GM12878 (cell line): ENCODE measurements around the gene AHCY. TPM values are rescaled to one million over a fixed set of nuclear protein-coding genes. Genes with fewer than 3 reads are reported as not detected.
A peak's percentile ranks its signal among the peaks of the same experiment; 100 is the strongest.

Experiments
- BMI1 ChIP-seq: fragments of 450-650 bp; IDR thresholded peaks from 2 replicates; pipeline ENCODE4 v1.6.1; 2016; ENCODE audit warnings: mild to moderate bottlenecking, moderate library complexity, borderline replicate concordance
- CBX3 ChIP-seq: fragments of 200-600 bp; sonication (generic); IDR thresholded peaks from 2 replicates; pipeline ENCODE4 v1.6.1; 2016; ENCODE audit warnings: low read depth, borderline replicate concordance
- CREM ChIP-seq: IDR thresholded peaks from 2 replicates; pipeline ENCODE4 v1.6.1; 2014; ENCODE audit warnings: antibody characterized with exemption, low read depth
- EGR1 ChIP-seq, 2 experiments: IDR thresholded peaks; 1 replicate in 1 of 2; 2 replicates in 1 of 2; pipeline ENCODE4 v1.6.1; 2011 to 2012; ENCODE audit warnings: low read depth in 2 of 2, low read length in 2 of 2, borderline replicate concordance in 1 of 2, mild to moderate bottlenecking in 1 of 2, moderate library complexity in 1 of 2
- GATAD2B ChIP-seq: fragments of 450-650 bp; conservative IDR thresholded peaks from 2 replicates; pipeline ENCODE4 v1.6.1; 2017; ENCODE audit warnings: low read depth, mild to moderate bottlenecking, moderate library complexity
- KAT2A ChIP-seq: conservative IDR thresholded peaks from 2 replicates; pipeline ENCODE4 v1.6.1; 2011; ENCODE audit warnings: low read depth, low read length; ENCODE audit not compliant: control insufficient read depth
- MYB ChIP-seq: fragments of 150-350 bp; IDR thresholded peaks from 2 replicates; pipeline ENCODE4 v1.6.1; 2014; ENCODE audit warnings: mild to moderate bottlenecking, low read depth, low read length, borderline replicate concordance
- NFYB ChIP-seq: IDR thresholded peaks from 2 replicates; pipeline ENCODE4 v1.6.1; 2011; ENCODE audit warnings: low read depth, mild to moderate bottlenecking, low read length, improper control_type of control experiment, moderate library complexity; ENCODE audit not compliant: insufficient read depth
- NR2F1 ChIP-seq: fragments of 450-650 bp; conservative IDR thresholded peaks from 2 replicates; pipeline ENCODE4 v1.6.1; 2017; ENCODE audit warnings: mild to moderate bottlenecking
- PAX5 ChIP-seq: IDR thresholded peaks from 2 replicates; pipeline ENCODE4 v1.6.1; 2011; ENCODE audit warnings: low read depth, low read length, borderline replicate concordance
- RB1 ChIP-seq: fragments of 450-650 bp; formaldehyde crosslinking; IDR thresholded peaks from 2 replicates; pipeline ENCODE4 v1.6.1; 2017; ENCODE audit warnings: mild to moderate bottlenecking, borderline replicate concordance
- RCOR1 ChIP-seq: conservative IDR thresholded peaks from 2 replicates; pipeline ENCODE4 v1.6.1; 2012; ENCODE audit warnings: low read depth, low read length, improper control_type of control experiment
- SIN3A ChIP-seq: IDR thresholded peaks from 2 replicates; pipeline ENCODE4 v1.6.1; 2012; ENCODE audit warnings: low read depth, low read length, improper control_type of control experiment
- polyA plus RNA-seq, 11 experiments: library from polyadenylated mRNA; depleted of rRNA in 4 of 11; unstranded in 6 of 11; stranded (reverse) in 5 of 11; fragments of >200 nt; fragmentation: Nextera tagmentation in 4 of 11; fragmentation: Illumina TruSeq in 1 of 11; extraction: Ambion mirVana in 4 of 11; extraction: Trizol in 1 of 11; gene quantifications; 1 replicate in 1 of 11; 2 replicates in 10 of 11; pipeline versions ENCODE4 v1.2.1 to v1.2.3, GENCODE V29; 2011 to 2016; ENCODE audit warnings: inconsistent platforms in 2 of 11, missing spikeins in 2 of 11, low read depth in 1 of 11
- total RNA-seq, 4 experiments: library from RNA; depleted of rRNA in 3 of 4; stranded (reverse); fragments of >200 nt in 3 of 4; fragmentation: Illumina TruSeq in 1 of 4; extraction: Trizol in 1 of 4; gene quantifications; 2 replicates each; pipeline versions ENCODE4 v1.2.1 to v1.2.3, GENCODE V29; 2013 to 2021
- TF ChIP-seq, protein P1 (sequence below): IDR thresholded peaks from 2 replicates; pipeline ENCODE4 v1.6.1; 2011; ENCODE audit warnings: low read depth, low read length, improper control_type of control experiment, borderline replicate concordance
- TF ChIP-seq, protein P2 (sequence below): fragments of 450-650 bp; IDR thresholded peaks from 2 replicates; pipeline ENCODE4 v1.6.1; 2018; ENCODE audit warnings: mild to moderate bottlenecking, low read depth, moderate library complexity; ENCODE audit not compliant: partially characterized antibody
- TF ChIP-seq, protein P3 (sequence below): fragments of 150-350 bp; IDR thresholded peaks from 2 replicates; pipeline ENCODE4 v1.6.1; 2016; ENCODE audit warnings: low read depth, low read length
- TF ChIP-seq, protein P4 (sequence below), 3 experiments: IDR thresholded peaks in 2 of 3; conservative IDR thresholded peaks in 1 of 3; 2 replicates each; pipeline ENCODE4 v1.5.1; 2011; ENCODE audit warnings: low read depth in 3 of 3, low read length in 3 of 3, mild to moderate bottlenecking in 3 of 3, control low read depth in 2 of 3, moderate library complexity in 2 of 3, inconsistent platforms in 1 of 3, mixed read lengths in 1 of 3; ENCODE audit not compliant: control insufficient read depth in 2 of 3, insufficient read depth in 1 of 3; ENCODE audit errors: extremely low read depth in 1 of 3
- TF ChIP-seq, protein P5 (sequence below): fragments of 450-650 bp; IDR thresholded peaks from 2 replicates; pipeline ENCODE4 v1.6.1; 2017; ENCODE audit warnings: mild to moderate bottlenecking, low read depth, inconsistent platforms; ENCODE audit not compliant: poor library complexity, severe bottlenecking

AHCY gene
- total and polyA plus RNA-seq, 10 of the 15 experiments (the other 5 are each of a cell fraction or from before 2014, with no cell fraction given): 84.9 to 223 (median 181) TPM

DNA sequence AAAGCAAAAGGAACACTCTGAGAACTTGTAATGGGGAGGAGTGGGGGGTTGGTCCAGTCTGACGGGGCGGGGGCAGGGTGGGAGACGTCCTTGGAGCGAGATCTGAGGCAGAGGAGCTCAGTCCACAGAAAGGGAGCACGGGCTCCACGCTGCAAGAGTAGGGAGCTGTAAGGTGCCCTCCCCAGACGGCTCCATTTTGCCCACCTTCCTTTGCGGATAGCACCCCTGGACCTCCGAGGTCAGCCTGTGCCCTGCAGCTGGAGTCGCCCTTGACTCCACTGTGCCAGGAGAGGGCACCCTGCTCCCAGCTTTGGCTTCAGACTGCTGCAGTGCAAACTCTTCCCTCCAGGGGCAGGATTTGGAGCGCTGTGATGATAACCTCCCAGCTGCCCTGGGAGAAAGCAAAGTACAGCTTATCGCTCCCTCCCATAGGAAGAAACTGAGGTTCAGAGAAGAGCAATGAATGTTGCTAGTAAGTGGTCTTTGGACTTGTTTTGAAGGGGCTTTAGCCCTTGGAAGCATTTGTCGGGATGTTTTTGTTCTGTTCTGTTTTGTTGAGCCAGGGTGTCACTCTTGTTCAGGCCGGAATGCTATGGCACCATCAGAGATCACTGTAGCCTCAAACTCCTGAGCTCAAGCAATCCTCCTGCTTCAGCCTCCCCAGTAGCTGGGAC is 9.5 kb upstream of the AHCY start (continued):
- TF ChIP-seq, protein P1, sequence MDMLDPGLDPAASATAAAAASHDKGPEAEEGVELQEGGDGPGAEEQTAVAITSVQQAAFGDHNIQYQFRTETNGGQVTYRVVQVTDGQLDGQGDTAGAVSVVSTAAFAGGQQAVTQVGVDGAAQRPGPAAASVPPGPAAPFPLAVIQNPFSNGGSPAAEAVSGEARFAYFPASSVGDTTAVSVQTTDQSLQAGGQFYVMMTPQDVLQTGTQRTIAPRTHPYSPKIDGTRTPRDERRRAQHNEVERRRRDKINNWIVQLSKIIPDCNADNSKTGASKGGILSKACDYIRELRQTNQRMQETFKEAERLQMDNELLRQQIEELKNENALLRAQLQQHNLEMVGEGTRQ: no peak
- TF ChIP-seq CBX3 (no peak), PAX5 (no peak; the same call in 1 of the 2 replicates), BMI1 (no peak), RB1 (peak; percentile 74; the same call in 1 of the 2 replicates), EGR1 (IDR thresholded peaks at IDR 0.05; ENCODE audit: borderline replicate concordance in 1 of 2, low read depth in 2 of 2, low read length in 2 of 2) (no peak), NR2F1 (peak; percentile 91), GATAD2B (no peak), KAT2A (no peak), MYB (no peak), NFYB (no peak), RCOR1 (no peak), CREM (no peak; the same call in 1 of the 2 replicates), SIN3A (no peak)
- TF ChIP-seq, protein P2, sequence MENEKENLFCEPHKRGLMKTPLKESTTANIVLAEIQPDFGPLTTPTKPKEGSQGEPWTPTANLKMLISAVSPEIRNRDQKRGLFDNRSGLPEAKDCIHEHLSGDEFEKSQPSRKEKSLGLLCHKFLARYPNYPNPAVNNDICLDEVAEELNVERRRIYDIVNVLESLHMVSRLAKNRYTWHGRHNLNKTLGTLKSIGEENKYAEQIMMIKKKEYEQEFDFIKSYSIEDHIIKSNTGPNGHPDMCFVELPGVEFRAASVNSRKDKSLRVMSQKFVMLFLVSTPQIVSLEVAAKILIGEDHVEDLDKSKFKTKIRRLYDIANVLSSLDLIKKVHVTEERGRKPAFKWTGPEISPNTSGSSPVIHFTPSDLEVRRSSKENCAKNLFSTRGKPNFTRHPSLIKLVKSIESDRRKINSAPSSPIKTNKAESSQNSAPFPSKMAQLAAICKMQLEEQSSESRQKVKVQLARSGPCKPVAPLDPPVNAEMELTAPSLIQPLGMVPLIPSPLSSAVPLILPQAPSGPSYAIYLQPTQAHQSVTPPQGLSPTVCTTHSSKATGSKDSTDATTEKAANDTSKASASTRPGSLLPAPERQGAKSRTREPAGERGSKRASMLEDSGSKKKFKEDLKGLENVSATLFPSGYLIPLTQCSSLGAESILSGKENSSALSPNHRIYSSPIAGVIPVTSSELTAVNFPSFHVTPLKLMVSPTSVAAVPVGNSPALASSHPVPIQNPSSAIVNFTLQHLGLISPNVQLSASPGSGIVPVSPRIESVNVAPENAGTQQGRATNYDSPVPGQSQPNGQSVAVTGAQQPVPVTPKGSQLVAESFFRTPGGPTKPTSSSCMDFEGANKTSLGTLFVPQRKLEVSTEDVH: no peak
- TF ChIP-seq, protein P3, sequence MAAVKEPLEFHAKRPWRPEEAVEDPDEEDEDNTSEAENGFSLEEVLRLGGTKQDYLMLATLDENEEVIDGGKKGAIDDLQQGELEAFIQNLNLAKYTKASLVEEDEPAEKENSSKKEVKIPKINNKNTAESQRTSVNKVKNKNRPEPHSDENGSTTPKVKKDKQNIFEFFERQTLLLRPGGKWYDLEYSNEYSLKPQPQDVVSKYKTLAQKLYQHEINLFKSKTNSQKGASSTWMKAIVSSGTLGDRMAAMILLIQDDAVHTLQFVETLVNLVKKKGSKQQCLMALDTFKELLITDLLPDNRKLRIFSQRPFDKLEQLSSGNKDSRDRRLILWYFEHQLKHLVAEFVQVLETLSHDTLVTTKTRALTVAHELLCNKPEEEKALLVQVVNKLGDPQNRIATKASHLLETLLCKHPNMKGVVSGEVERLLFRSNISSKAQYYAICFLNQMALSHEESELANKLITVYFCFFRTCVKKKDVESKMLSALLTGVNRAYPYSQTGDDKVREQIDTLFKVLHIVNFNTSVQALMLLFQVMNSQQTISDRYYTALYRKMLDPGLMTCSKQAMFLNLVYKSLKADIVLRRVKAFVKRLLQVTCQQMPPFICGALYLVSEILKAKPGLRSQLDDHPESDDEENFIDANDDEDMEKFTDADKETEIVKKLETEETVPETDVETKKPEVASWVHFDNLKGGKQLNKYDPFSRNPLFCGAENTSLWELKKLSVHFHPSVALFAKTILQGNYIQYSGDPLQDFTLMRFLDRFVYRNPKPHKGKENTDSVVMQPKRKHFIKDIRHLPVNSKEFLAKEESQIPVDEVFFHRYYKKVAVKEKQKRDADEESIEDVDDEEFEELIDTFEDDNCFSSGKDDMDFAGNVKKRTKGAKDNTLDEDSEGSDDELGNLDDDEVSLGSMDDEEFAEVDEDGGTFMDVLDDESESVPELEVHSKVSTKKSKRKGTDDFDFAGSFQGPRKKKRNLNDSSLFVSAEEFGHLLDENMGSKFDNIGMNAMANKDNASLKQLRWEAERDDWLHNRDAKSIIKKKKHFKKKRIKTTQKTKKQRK: no peak
- TF ChIP-seq, protein P4, sequence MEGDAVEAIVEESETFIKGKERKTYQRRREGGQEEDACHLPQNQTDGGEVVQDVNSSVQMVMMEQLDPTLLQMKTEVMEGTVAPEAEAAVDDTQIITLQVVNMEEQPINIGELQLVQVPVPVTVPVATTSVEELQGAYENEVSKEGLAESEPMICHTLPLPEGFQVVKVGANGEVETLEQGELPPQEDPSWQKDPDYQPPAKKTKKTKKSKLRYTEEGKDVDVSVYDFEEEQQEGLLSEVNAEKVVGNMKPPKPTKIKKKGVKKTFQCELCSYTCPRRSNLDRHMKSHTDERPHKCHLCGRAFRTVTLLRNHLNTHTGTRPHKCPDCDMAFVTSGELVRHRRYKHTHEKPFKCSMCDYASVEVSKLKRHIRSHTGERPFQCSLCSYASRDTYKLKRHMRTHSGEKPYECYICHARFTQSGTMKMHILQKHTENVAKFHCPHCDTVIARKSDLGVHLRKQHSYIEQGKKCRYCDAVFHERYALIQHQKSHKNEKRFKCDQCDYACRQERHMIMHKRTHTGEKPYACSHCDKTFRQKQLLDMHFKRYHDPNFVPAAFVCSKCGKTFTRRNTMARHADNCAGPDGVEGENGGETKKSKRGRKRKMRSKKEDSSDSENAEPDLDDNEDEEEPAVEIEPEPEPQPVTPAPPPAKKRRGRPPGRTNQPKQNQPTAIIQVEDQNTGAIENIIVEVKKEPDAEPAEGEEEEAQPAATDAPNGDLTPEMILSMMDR (IDR thresholded peaks at IDR 0.05 in 2 of 3, conservative IDR thresholded peaks at IDR 0.05 in 1 of 3; ENCODE audit: control insufficient read depth in 2 of 3, extremely low read depth in 1 of 3, insufficient read depth in 1 of 3, low read depth in 3 of 3, low read length in 3 of 3): peak; percentile 100; a peak in 5 of 6 replicates
- TF ChIP-seq, protein P5, sequence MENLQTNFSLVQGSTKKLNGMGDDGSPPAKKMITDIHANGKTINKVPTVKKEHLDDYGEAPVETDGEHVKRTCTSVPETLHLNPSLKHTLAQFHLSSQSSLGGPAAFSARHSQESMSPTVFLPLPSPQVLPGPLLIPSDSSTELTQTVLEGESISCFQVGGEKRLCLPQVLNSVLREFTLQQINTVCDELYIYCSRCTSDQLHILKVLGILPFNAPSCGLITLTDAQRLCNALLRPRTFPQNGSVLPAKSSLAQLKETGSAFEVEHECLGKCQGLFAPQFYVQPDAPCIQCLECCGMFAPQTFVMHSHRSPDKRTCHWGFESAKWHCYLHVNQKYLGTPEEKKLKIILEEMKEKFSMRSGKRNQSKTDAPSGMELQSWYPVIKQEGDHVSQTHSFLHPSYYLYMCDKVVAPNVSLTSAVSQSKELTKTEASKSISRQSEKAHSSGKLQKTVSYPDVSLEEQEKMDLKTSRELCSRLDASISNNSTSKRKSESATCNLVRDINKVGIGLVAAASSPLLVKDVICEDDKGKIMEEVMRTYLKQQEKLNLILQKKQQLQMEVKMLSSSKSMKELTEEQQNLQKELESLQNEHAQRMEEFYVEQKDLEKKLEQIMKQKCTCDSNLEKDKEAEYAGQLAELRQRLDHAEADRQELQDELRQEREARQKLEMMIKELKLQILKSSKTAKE: peak; percentile 23
